ENCODE results near the gene ACP4.
"Not testable (repeated sequence)": the region's sequence is repeated elsewhere in the genome, so short reads cannot be mapped to it uniquely, and the experiment has no call there.

DNA sequence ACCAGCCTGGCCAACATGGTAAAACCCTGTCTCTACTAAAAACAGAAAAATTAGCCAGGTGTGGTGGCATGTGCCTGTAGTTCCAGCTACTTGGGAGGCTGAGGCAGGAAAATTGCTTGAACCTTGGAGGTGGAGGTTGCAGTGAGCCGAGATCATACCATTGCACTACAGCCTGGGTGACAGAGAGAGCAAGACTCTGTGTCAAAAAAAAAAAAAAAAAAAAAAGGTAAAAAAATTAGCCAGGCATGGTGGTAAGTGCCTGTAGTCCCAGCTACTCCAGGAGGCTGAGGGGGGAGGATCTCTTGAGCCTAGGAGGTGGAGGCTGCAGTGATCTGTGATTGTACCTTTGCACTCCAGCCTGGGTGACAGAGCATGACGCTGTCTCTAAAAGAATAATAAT is 20.1 kb upstream of the ACP4 start, which contains the start of gene GPR32:
- TF ChIP-seq EZH2 (IDR thresholded peaks at IDR 0.05; ENCODE audit: borderline replicate concordance, low read length) = not testable (repeated sequence)
- TF ChIP-seq, protein P1, sequence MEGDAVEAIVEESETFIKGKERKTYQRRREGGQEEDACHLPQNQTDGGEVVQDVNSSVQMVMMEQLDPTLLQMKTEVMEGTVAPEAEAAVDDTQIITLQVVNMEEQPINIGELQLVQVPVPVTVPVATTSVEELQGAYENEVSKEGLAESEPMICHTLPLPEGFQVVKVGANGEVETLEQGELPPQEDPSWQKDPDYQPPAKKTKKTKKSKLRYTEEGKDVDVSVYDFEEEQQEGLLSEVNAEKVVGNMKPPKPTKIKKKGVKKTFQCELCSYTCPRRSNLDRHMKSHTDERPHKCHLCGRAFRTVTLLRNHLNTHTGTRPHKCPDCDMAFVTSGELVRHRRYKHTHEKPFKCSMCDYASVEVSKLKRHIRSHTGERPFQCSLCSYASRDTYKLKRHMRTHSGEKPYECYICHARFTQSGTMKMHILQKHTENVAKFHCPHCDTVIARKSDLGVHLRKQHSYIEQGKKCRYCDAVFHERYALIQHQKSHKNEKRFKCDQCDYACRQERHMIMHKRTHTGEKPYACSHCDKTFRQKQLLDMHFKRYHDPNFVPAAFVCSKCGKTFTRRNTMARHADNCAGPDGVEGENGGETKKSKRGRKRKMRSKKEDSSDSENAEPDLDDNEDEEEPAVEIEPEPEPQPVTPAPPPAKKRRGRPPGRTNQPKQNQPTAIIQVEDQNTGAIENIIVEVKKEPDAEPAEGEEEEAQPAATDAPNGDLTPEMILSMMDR (IDR thresholded peaks at IDR 0.05; ENCODE audit: low read length) = not testable (repeated sequence)

All from OCI-LY1 (cell line).